Activated CD4-positive, alpha-beta T cell treated with anti-CD3 and anti-CD28 coated beads, Interleukin-2, amount 10 ng/mL, durations not matched to agents 24 days and 14 days (primary cell): Measurements from ENCODE around the gene FUCA1. TPM values are rescaled to one million over a fixed set of nuclear protein-coding genes. Genes with fewer than 3 reads are reported as not detected.

Experiments used
- DNase-seq: peaks from one replicate; pipeline ENCODE4 v3.0.0; 2022
- H3K27ac Mint-ChIP-seq: one replicate; pipeline ENCODE4 v1.8.0; 2022; ENCODE audit warnings: mild to moderate bottlenecking, mixed read lengths
- H3K27me3 Mint-ChIP-seq: one replicate; pipeline ENCODE4 v1.8.0; 2022; ENCODE audit warnings: mixed read lengths
- H3K36me3 Mint-ChIP-seq: one replicate; pipeline ENCODE4 v1.8.0; 2022; ENCODE audit warnings: low read depth, mild to moderate bottlenecking, mixed read lengths
- H3K4me1 Mint-ChIP-seq: one replicate; pipeline ENCODE4 v1.8.0; 2021; ENCODE audit warnings: mixed read lengths
- H3K4me3 Mint-ChIP-seq: one replicate; pipeline ENCODE4 v1.8.0; 2022; ENCODE audit warnings: mild to moderate bottlenecking, moderate library complexity, mixed read lengths
- H3K9me3 Mint-ChIP-seq: one replicate; pipeline ENCODE4 v1.8.0; 2021; ENCODE audit warnings: mixed read lengths
- intact Hi-C: fragments of 100-400 bp; cut with micrococcal nuclease; formaldehyde crosslinking; loops from one replicate; pipeline ENCODE4 v1.15.1; 2023
- total RNA-seq: library from RNA; stranded (reverse); gene quantifications from 2 replicates; pipeline ENCODE4 v1.2.3, GENCODE V29; 2022

Gene FUCA1
- 3.4 and 3.5 TPM in 2 replicates for total RNA-seq

DNA sequence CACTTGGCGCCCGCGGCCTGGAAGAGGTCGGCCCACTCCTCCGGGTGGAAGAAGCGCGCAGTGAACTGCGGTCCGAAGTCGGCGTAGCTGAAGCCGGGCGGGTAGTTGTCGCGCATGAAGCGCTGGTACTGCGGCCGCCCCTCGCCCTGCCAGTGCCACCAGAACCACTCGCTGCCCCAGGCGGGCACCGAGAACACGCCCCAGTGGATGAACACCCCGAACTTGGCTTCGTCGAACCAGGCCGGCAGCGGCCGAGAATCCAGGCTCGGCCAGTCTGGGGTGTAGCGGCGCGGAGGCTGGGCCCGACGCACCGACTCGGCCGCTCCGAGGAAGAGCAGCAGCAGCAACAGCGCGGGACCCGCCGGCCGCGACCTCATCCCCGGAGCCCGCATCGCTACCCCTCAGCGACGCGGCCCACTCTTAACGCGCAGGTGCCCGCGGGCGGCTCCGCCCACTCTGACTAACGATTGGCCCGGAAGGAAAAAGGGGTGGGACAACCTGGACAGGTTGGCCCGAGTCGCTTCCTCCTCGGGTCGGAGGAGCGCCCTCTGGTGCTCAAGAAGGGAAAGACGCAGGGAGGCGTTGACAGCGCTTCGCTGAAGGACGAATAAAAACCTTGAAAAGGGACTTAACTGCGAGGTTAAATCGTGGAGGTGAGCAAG lies at the start of gene FUCA1:
TSS of gene FUCA1 (minus strand) at position 396 of the 662 bp plus-strand sequence. CDS start at position 392, 4 bp downstream.
- Mint-ChIP-seq H3K9me3 (no peaks in the 10 kb centered on the region), H3K27me3 (peaks cover 9% of the 10 kb centered on the region), H3K4me3 (peak within 1 kb of the TSS; percentile 81), H3K27ac (peak within 1 kb of the TSS; percentile 24), H3K4me1 (peaks cover 21% of the 10 kb centered on the region), H3K36me3 (peaks cover 3% of the 10 kb centered on the region)
- peak; percentile 99 for DNase-seq
- intact Hi-C loops: loop anchor here (1.0 kb wide), 2 partner anchors 43 to 59 kb away; partner anchors contain the start of gene HMGCL

DNA sequence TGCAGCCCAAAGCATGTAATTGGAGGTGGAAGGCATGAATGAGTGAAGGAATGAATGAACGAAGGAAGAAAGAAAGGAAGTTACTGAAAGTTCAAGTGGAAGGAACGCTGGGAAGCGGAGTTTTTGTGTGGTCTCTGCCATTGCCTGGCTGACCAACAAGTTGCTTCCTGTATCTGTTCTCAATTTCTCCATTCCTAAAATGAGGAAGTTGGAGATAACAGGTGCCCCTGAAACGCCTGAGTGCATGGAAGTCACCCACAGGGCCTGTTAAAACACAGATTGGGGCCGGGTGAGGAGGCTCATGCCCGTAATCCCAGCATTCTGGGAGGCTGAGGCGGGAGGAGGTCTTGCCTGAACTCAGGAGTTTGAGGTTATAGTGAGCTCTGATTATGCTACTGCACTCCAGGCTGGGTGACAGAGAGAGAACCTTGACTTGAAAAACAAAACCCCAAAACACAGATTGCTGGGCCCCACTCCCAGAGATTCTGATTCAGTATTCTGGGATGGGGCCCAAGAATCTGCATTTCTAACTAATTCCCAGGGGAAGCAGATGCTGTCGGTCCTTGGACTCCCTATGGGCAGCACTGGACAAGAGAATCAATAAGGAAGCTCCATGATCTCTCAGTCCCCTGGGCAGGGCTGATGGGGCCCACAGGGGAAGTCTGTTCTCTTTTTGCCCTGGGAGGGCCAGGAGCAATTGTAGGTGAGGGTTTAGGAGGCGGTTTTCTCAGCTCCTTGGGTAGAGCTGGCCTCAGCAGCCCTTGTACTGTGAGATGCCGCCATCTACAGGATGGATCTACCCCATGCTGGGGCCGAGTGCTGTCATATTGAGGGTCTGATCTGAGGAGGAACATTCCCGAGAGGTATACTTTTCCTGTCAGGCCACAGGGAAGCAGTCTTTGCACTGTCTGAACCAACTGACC lies 48.4 kb upstream of the FUCA1 start:
- Mint-ChIP-seq H3K4me3 (no peak overlapping the region), H3K4me1 (peaks cover 15% of the 10 kb centered on the region), H3K27me3 (no peaks in the 10 kb centered on the region), H3K27ac (no peak overlapping the region), H3K36me3 (no peaks in the 10 kb centered on the region), H3K9me3 (no peaks in the 10 kb centered on the region)
- DNase-seq: peak; percentile 87
- intact Hi-C loops: loop anchor here (1.0 to 2.0 kb wide), 2 partner anchors 106 to 144 kb away; no protein-coding TSS in a partner anchor

DNA sequence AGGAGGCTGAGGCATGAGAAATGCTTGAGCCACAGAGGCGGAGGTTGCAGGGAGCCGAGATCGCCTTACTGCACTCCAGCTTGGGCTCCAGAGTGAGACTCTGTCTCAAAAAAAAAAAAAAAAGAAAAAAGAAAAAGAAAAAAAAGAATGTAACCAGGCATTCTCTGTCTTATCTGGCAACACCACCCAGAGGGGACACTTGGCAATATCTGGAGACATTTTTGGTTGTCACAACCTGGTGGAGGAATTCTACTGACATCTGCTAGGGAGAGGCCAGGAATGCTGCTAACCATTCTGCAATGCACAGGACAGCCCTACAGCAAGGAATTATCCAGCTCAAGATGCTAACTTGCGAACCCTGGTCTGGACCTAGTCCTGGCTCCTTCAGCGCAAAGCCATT lies 47.4 kb upstream of the FUCA1 start:
- H3K27me3 Mint-ChIP-seq: no peaks in the 10 kb centered on the region
- H3K4me3 Mint-ChIP-seq: no peak overlapping the region
- intact Hi-C loops: no loop called here
- no peaks in the 10 kb centered on the region for H3K9me3 Mint-ChIP-seq
- no peaks in the 10 kb centered on the region for H3K36me3 Mint-ChIP-seq
- no peak overlapping the region for H3K27ac Mint-ChIP-seq
- peaks cover 24% of the 10 kb centered on the region for H3K4me1 Mint-ChIP-seq
- DNase-seq: no peak

DNA sequence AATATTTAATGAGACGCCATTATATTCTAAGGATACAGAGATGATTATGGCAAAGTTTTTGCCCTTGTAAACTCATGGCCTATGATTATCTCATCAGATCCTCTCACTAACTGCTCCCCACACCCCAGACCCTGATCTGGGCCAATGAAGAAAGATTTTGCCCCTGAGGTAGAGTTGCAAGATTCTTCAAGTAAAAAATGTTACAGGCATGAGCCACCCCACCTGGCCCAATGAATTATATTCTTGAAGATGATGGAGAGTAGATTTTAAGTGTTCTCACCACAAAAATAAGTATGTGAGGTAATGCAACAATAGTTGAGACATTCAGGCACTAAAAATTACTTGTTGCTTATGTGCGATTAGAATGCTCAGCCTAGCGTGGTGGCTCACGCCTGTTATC lies 46.8 kb upstream of the FUCA1 start:
- no peaks in the 10 kb centered on the region for H3K36me3 Mint-ChIP-seq
- no peaks in the 10 kb centered on the region for H3K27me3 Mint-ChIP-seq
- DNase-seq: no peak
- H3K9me3 Mint-ChIP-seq: no peaks in the 10 kb centered on the region
- no peak overlapping the region for H3K27ac Mint-ChIP-seq
- intact Hi-C loops: no loop called here
- H3K4me3 Mint-ChIP-seq: no peak overlapping the region
- peaks cover 27% of the 10 kb centered on the region for H3K4me1 Mint-ChIP-seq

DNA sequence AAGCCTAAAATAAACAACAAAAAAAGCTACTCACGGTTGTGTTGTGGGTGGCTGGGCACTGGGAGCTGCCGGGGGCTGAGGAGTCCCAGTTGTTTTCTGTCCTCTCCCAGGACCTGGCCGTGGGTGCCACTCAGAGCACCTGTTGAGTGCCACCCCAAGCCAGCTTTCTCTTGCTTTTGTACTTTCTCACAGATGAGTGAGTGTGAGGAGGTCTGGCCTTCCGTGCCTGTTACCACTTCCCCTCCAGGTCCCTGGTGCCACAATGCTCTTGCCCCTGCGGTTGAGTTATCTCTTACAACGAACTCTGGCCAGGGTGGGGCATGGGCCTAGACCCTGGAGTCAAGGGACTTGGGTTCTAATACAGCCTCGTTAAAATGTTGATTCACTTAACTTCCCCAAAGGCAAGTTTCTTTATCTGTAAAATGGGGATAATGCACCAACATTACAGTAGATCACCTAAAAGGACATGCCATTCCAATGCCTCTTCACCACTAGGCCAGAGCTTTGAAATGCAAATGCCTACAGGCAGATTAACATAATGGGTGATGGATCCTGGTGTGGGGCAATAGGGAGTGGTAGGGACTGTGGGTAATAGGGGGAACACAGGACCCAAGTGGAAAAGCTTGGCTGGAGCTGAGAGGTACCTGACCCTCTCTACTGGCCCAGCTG lies 45.3 kb upstream of the FUCA1 start, which contains the start of gene CNR2:
TSS of gene CNR2 (minus strand) at position 151 of the 669 bp plus-strand sequence. CDS start 37,745 bp downstream, outside the sequence.
- peaks cover 38% of the 10 kb centered on the region for H3K4me1 Mint-ChIP-seq
- H3K27me3 Mint-ChIP-seq: no peaks in the 10 kb centered on the region
- no peaks in the 10 kb centered on the region for H3K9me3 Mint-ChIP-seq
- no peak within 1 kb of the TSS for H3K27ac Mint-ChIP-seq
- H3K4me3 Mint-ChIP-seq: no peak within 1 kb of the TSS
- no peaks in the 10 kb centered on the region for H3K36me3 Mint-ChIP-seq
- peak; percentile 64 for DNase-seq
- intact Hi-C loops: no loop called here

DNA sequence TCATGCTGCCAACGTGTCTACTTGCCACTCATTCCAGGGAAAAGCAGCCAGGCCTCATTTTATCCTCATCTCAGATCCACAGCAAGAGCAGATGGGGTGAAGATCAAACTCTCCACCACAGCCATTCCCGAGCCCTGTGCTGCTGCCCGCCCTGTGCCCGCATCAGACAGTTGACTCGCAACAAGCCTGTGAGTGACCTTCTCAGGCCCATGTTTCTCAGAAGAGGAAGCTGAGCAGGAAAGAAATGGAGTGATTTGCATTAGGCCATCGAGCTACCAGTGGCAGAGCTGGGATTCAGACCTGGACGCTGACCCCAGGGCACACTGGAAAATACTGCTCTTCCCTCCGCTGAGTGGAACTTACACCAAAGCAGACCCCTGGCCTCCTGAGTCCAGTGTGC lies 43.8 kb upstream of the FUCA1 start:
- DNase-seq: no peak
- H3K4me3 Mint-ChIP-seq: no peak overlapping the region
- no peak overlapping the region for H3K27ac Mint-ChIP-seq
- no peaks in the 10 kb centered on the region for H3K27me3 Mint-ChIP-seq
- intact Hi-C loops: no loop called here
- no peaks in the 10 kb centered on the region for H3K36me3 Mint-ChIP-seq
- H3K4me1 Mint-ChIP-seq: peaks cover 37% of the 10 kb centered on the region
- no peaks in the 10 kb centered on the region for H3K9me3 Mint-ChIP-seq

DNA sequence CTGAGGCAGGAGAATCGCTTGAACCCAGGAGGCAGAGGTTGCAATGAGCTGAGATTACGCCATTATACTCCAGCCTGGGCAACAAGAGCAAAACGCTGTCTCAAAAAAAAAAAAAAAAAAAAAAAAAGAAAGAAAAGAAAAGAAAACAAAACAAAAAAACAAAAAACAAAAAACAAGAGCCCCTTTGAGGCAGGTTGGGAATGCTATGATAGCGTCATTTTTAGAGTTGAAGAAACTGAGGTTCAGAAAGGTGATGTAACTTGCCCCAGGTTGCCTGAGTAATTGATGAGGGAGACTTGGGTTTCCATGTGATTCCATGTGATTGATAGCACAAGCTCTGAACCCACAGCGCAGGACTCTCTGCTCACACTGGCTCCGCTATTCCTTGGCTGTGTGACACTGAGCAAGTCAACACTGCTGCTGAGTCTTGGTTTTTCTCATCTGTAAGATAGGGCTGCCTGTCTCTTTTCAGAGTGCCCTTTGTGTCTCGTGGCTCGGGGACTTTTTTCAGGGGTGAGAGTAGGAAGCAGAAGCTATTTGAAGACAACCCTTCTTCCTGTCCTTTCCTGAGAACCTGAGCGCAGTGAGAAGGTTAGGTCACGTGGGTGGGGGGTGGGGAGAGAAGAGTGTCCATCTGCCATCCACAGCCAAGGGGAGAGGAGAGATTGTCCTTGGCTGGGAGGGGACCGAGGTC lies 42.6 kb upstream of the FUCA1 start:
- H3K27ac Mint-ChIP-seq: peak overlapping the region; percentile 18
- intact Hi-C loops: no loop called here
- peak; percentile 68 for DNase-seq
- no peaks in the 10 kb centered on the region for H3K9me3 Mint-ChIP-seq
- peaks cover 2% of the 10 kb centered on the region for H3K27me3 Mint-ChIP-seq
- no peaks in the 10 kb centered on the region for H3K36me3 Mint-ChIP-seq
- no peak overlapping the region for H3K4me3 Mint-ChIP-seq
- H3K4me1 Mint-ChIP-seq: peaks cover 36% of the 10 kb centered on the region

DNA sequence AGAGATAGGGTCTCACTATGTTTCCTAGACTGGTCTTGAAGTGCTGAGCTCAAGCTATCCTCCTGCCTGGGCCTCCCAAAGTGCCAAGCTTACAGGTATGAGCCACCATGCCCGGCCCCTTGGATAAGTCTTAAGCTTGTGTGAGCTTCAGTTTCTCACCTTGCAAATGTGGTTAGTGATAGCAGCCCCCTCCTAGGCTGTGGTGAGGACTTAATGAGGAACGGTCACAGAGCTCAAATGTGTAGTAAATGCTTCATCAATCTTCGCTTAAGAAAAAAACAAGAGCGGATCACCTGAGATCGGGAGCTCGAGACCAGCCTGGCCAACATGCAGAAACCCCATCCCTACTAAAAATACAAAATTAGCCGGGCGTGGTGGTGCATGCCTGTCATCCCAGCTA lies 42.1 kb upstream of the FUCA1 start:
- Mint-ChIP-seq H3K4me3 (no peak overlapping the region), H3K4me1 (peaks cover 36% of the 10 kb centered on the region), H3K36me3 (no peaks in the 10 kb centered on the region), H3K27me3 (peaks cover 2% of the 10 kb centered on the region), H3K27ac (no peak overlapping the region), H3K9me3 (no peaks in the 10 kb centered on the region)
- intact Hi-C loops: no loop called here
- DNase-seq: no peak

DNA sequence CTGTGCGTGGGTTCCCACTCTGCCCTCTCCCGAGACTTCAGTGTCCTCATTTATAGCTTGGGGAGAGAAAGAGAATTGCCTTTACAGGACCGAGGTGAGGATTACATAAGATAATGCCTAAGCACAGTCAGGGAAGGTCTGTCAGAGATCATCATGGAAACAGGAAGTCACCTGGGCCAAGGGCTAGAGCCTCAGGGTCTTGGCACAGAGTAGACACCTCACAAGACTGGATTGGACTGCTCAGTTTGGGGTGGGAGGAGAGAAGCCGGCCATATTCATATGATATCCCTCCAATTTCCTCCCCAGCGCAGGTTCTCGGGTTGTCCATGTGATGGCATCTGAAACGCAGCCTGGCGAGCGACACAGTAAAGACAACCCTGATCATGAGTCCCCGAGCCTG lies 41.3 kb upstream of the FUCA1 start:
- Mint-ChIP-seq H3K36me3 (no peaks in the 10 kb centered on the region), H3K4me3 (peak overlapping the region; percentile 14), H3K9me3 (no peaks in the 10 kb centered on the region), H3K4me1 (peaks cover 43% of the 10 kb centered on the region), H3K27me3 (peaks cover 6% of the 10 kb centered on the region), H3K27ac (no peak overlapping the region)
- intact Hi-C loops: no loop called here
- no peak for DNase-seq

DNA sequence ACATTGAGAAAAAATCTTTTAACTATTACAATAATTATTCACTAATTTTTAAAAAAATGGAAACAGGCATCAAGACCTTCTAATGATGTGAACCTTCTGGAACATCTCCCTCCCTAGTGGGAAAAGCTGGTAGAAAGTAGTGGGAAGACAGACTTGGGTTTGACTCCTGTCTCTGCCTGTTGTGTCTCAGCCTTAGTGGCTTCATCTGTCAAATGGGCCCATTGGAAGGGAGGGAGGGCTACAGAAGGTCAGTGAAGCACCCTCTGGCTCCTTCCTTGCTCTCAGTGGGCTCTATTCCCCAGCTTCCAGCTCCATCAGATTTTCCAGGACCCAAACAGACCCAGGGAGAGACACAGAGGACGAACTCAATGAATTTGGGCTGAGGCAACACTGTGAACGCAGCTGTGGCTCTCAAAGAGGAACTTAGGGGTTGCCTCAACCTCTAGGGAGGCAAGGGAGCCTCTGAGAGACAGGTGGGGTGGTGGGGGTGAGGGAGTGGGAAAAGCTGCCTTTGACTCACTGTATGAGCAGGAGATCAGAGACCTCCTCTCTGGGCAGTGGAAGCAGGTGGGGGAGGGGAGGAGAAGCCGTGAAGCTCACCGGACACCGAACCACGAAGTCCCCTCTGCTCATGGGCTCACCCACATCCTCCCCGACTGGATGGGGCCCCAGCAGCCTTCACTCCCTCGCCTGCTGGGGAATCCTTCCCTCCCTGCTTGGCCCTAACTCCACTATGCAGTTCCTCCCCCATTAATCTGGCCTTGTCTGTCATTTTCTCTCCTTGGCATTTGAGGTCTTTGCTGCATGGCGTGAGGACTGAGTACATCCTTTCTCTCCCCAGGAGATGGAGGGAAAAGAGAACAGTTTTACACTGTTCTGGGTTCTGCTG lies 40.6 kb upstream of the FUCA1 start:
- Mint-ChIP-seq H3K27ac (peak overlapping the region; percentile 46), H3K36me3 (no peaks in the 10 kb centered on the region), H3K9me3 (no peaks in the 10 kb centered on the region), H3K27me3 (peaks cover 10% of the 10 kb centered on the region), H3K4me3 (peak overlapping the region; percentile 14), H3K4me1 (peaks cover 41% of the 10 kb centered on the region)
- DNase-seq: peak; percentile 74
- intact Hi-C loops: no loop called here

DNA sequence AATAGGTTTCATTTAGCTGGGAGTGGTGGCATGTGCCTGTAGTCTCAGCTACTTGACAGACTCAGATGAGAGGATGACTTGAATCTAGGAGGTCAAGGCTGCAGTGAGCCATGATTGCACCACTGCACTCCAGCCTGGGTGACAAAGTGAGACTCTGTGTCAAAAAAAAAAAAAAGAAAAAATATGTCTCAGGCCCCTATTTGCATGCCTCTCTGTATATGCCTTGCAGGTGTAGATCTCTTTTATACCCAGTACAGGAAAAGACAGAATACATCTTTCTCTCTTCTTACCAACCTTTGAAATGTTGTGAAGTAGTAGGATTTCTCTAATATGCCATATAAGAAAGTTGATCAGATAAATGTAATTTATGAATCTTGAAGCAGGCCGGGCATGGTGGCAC lies 38.6 kb upstream of the FUCA1 start:
- no peak overlapping the region for H3K27ac Mint-ChIP-seq
- no peak for DNase-seq
- H3K4me3 Mint-ChIP-seq: no peak overlapping the region
- no peaks in the 10 kb centered on the region for H3K36me3 Mint-ChIP-seq
- H3K4me1 Mint-ChIP-seq: peaks cover 33% of the 10 kb centered on the region
- peaks cover 17% of the 10 kb centered on the region for H3K27me3 Mint-ChIP-seq
- intact Hi-C loops: no loop called here
- no peaks in the 10 kb centered on the region for H3K9me3 Mint-ChIP-seq

DNA sequence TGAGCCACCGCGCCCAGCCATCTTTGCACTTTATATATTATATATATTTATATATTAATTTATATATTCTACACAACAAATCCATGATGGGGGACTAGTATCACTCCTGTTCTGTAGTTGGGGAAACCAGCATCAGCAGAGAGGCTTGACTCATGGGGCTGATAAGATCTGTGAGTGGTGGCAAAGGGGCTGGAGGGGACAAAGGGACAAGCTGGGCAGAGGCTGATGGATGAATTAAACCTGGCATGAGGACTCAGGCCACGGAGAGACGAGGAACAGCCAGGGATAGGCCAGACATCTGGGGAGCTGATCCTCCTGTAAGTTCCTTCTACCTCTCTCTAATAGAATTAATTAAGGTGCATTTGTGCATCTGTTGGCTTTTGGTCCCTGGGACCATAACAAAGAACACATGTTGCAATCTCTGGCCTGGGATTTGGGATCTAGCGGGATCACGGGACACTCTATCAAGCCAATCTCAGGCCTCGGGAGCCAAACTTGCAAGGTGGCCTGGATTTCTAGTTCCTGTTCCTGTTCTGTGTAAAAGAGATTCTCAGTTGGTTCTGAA lies 37.5 kb upstream of the FUCA1 start:
- intact Hi-C loops: no loop called here
- no peak for DNase-seq
- Mint-ChIP-seq H3K9me3 (no peaks in the 10 kb centered on the region), H3K27me3 (peaks cover 29% of the 10 kb centered on the region), H3K36me3 (no peaks in the 10 kb centered on the region), H3K4me1 (peaks cover 24% of the 10 kb centered on the region), H3K4me3 (no peak overlapping the region), H3K27ac (no peak overlapping the region)
